HEK293T (cell line): ENCODE data around the gene KRTAP13-1.

Experiments used
- CTCF ChIA-PET: fragments of 350-600 bp; formaldehyde crosslinking; extraction: SDS; loops from one replicate; lab custom pipeline; 2021; ENCODE audit warnings: antibody characterized with exemption, inconsistent platforms; lab: Yijun Ruan, JAX
- POLR2A ChIA-PET: fragments of 350-600 bp; formaldehyde crosslinking; extraction: SDS; loops from one replicate; lab custom pipeline; 2020; ENCODE audit warnings: antibody characterized with exemption, inconsistent platforms; lab: Yijun Ruan, JAX
- DNase-seq: peaks from one replicate; pipeline ENCODE4 v3.0.0; 2012; ENCODE audit warnings: mixed read lengths; ENCODE audit errors: extremely low spot score
- ARNT ChIP-seq: fragments of 450-650 bp; IDR thresholded peaks from 2 replicates; pipeline ENCODE4 v1.6.1; 2017; ENCODE audit warnings: mild to moderate bottlenecking
- BHLHE40 ChIP-seq: fragments of 450-650 bp; IDR thresholded peaks from 2 replicates; pipeline ENCODE4 v1.6.1; 2016; ENCODE audit warnings: mild to moderate bottlenecking, moderate library complexity, borderline replicate concordance
- CTBP1 ChIP-seq: fragments of 450-650 bp; IDR thresholded peaks from 2 replicates; pipeline ENCODE4 v1.6.1; 2016; ENCODE audit warnings: borderline replicate concordance
- ELF4 ChIP-seq: fragments of 450-650 bp; IDR thresholded peaks from 2 replicates; pipeline ENCODE4 v1.6.1; 2017; ENCODE audit warnings: antibody characterized with exemption
- FOXA1 ChIP-seq: fragments of 450-650 bp; IDR thresholded peaks from 2 replicates; pipeline ENCODE4 v1.6.1; 2016; ENCODE audit warnings: mild to moderate bottlenecking
- FOXK2 ChIP-seq: fragments of 450-650 bp; IDR thresholded peaks from 2 replicates; pipeline ENCODE4 v1.6.1; 2016; ENCODE audit warnings: mild to moderate bottlenecking
- FOXM1 ChIP-seq: fragments of 450-650 bp; IDR thresholded peaks from 2 replicates; pipeline ENCODE4 v1.6.1; 2017; ENCODE audit warnings: mild to moderate bottlenecking, borderline replicate concordance
- HDGF ChIP-seq: fragments of 450-650 bp; IDR thresholded peaks from 2 replicates; pipeline ENCODE4 v1.6.1; 2017; ENCODE audit warnings: antibody characterized with exemption, borderline replicate concordance
- L3MBTL2 ChIP-seq: fragments of 450-650 bp; conservative IDR thresholded peaks from 2 replicates; pipeline ENCODE4 v1.6.1; 2016; ENCODE audit warnings: mild to moderate bottlenecking
- LEF1 ChIP-seq: fragments of 450-650 bp; IDR thresholded peaks from 2 replicates; pipeline ENCODE4 v1.6.1; 2017; ENCODE audit warnings: mild to moderate bottlenecking, borderline replicate concordance
- NFRKB ChIP-seq: fragments of 450-650 bp; IDR thresholded peaks from 2 replicates; pipeline ENCODE4 v1.6.1; 2016; ENCODE audit warnings: mild to moderate bottlenecking, moderate library complexity
- PKNOX1 ChIP-seq: fragments of 450-650 bp; IDR thresholded peaks from 2 replicates; pipeline ENCODE4 v1.6.1; 2016
- SP1 ChIP-seq: fragments of 450-650 bp; IDR thresholded peaks from 2 replicates; pipeline ENCODE4 v1.6.1; 2017
- SUZ12 ChIP-seq: fragments of 450-650 bp; IDR thresholded peaks from 2 replicates; pipeline ENCODE4 v1.6.1; 2016; ENCODE audit warnings: mild to moderate bottlenecking
- TARDBP ChIP-seq: fragments of 450-650 bp; IDR thresholded peaks from 2 replicates; pipeline ENCODE4 v1.6.1; 2016
- ZNF384 ChIP-seq: fragments of 450-650 bp; IDR thresholded peaks from 2 replicates; pipeline ENCODE4 v1.6.1; 2016

KRTAP13-1 gene

GRCh38 chr21:30395731-30396130, at the start of gene KRTAP13-1:
KRTAP13-1 (plus strand) TSS chr21:30396031; CDS start chr21:30396087, 56 bp downstream.
- TF ChIP-seq FOXK2, result no peak
- no peak for DNase-seq
- ChIA-PET POLR2A (no interaction called here), CTCF (no interaction called here)

- DNase-seq, result no peak
- TF ChIP-seq PKNOX1 (no peak), FOXK2 (no peak), CTBP1 (no peak), FOXM1 (no peak), LEF1 (no peak), HDGF (no peak), BHLHE40 (no peak)
- CTCF ChIA-PET, result interaction anchor here (1.3 kb wide), 1 partner anchor 60 kb away, joined by 4 read pairs; no protein-coding TSS in a partner anchor
- POLR2A ChIA-PET, result no interaction called here
Measured at GRCh38 chr21:30348506-30348905, 47.3 kb upstream of the KRTAP13-1 start, which contains the start of gene KRTAP23-1. KRTAP23-1 (minus strand) TSS chr21:30348606; CDS start chr21:30348606, 0 bp downstream.

- TF ChIP-seq ELF4, result no peak
- no peak for TF ChIP-seq TARDBP
- TF ChIP-seq FOXA1, result no peak
- TF ChIP-seq BHLHE40, result no peak
- TF ChIP-seq FOXM1, result no peak
- no peak for TF ChIP-seq HDGF
- DNase-seq, result no peak
- POLR2A ChIA-PET, result no interaction called here
- CTCF ChIA-PET, result interaction anchor here (0.7 to 1.3 kb wide), 2 partner anchors 59 to 1278 kb away, joined by 4 to 6 read pairs; no protein-coding TSS in a partner anchor
Measured at GRCh38 chr21:30349572-30349971, 46.3 kb upstream of the KRTAP13-1 start.

- POLR2A ChIA-PET, result no interaction called here
- TF ChIP-seq ELF4 (no peak), FOXA1 (no peak), SP1 (no peak), ARNT (no peak), NFRKB (no peak), ZNF384 (no peak), L3MBTL2 (no peak), TARDBP (no peak), BHLHE40 (no peak), CTBP1 (no peak), PKNOX1 (no peak), FOXK2 (no peak)
- CTCF ChIA-PET, result interaction anchor here (0.7 kb wide), 1 partner anchor 13 kb away, joined by 4 read pairs; no protein-coding TSS in a partner anchor
Measured at GRCh38 chr21:30351534-30351933, 44.3 kb upstream of the KRTAP13-1 start.

GRCh38 chr21:30354308-30355005, 41.4 kb upstream of the KRTAP13-1 start:
- no peak for TF ChIP-seq TARDBP
- no peak for TF ChIP-seq SUZ12
- no peak for TF ChIP-seq NFRKB
- no peak for TF ChIP-seq SP1
- no peak for TF ChIP-seq FOXK2
- no peak for TF ChIP-seq L3MBTL2
- no peak for TF ChIP-seq CTBP1
- no peak for TF ChIP-seq BHLHE40
- no peak for TF ChIP-seq ZNF384
- ChIA-PET CTCF (no interaction called here), POLR2A (no interaction called here)
- DNase-seq, result no peak

More at GRCh38 chr21:30351534-30351933, 44.3 kb upstream of the KRTAP13-1 start:
- DNase-seq, result no peak

- ChIA-PET POLR2A (no interaction called here), CTCF (no interaction called here)
- no peak for TF ChIP-seq FOXK2
- TF ChIP-seq SP1, result no peak
- TF ChIP-seq NFRKB, result no peak
- no peak for TF ChIP-seq PKNOX1
- TF ChIP-seq TARDBP, result no peak
- TF ChIP-seq BHLHE40, result no peak
- TF ChIP-seq ARNT, result no peak
- TF ChIP-seq L3MBTL2, result no peak
- TF ChIP-seq LEF1, result no peak
- TF ChIP-seq ZNF384, result no peak
- TF ChIP-seq CTBP1, result no peak
- no peak for TF ChIP-seq SUZ12
- no peak for DNase-seq
Measured at GRCh38 chr21:30355906-30356305, 39.9 kb upstream of the KRTAP13-1 start.

GRCh38 chr21:30372139-30372770, 23.6 kb upstream of the KRTAP13-1 start, which contains the start of gene KRTAP13-2:
KRTAP13-2 (minus strand) TSS chr21:30372271; CDS start chr21:30372213, 58 bp downstream.
- POLR2A ChIA-PET, result no interaction called here
- CTCF ChIA-PET, result no interaction called here
- no peak for DNase-seq
- TF ChIP-seq CTBP1, result no peak
- TF ChIP-seq SP1, result no peak
- no peak for TF ChIP-seq ARNT
- no peak for TF ChIP-seq L3MBTL2
- TF ChIP-seq NFRKB, result no peak
- no peak for TF ChIP-seq BHLHE40
